Chondrocyte (in vitro differentiated cells): ENCODE measurements around the gene ARHGAP26. TPM values are rescaled to one million over a fixed set of nuclear protein-coding genes. Genes with fewer than 3 reads are reported as not detected.

Source experiments
- DNase-seq: peaks from one replicate; pipeline ENCODE4 v3.0.0; 2021; ENCODE audit warnings: mixed read lengths, low spot score
- H3K27ac Mint-ChIP-seq: one replicate; pipeline ENCODE4 v1.8.0; 2021; ENCODE audit warnings: mild to moderate bottlenecking, moderate library complexity, mixed read lengths; ENCODE audit not compliant: unreplicated experiment
- H3K27me3 Mint-ChIP-seq: 2 replicates; pipeline ENCODE4 v1.8.0; 2021; ENCODE audit warnings: low read depth, mixed read lengths
- H3K36me3 Mint-ChIP-seq: 2 replicates; pipeline ENCODE4 v1.8.0; 2021; ENCODE audit warnings: low read depth, mixed read lengths
- H3K4me1 Mint-ChIP-seq: 2 replicates; pipeline ENCODE4 v1.8.0; 2021; ENCODE audit warnings: low read depth, mild to moderate bottlenecking, mixed read lengths
- H3K4me3 Mint-ChIP-seq: one replicate; pipeline ENCODE4 v1.8.0; 2021; ENCODE audit warnings: mild to moderate bottlenecking, moderate library complexity, mixed read lengths; ENCODE audit not compliant: unreplicated experiment
- H3K9me3 Mint-ChIP-seq: 2 replicates; pipeline ENCODE4 v1.8.0; 2021; ENCODE audit warnings: low read depth, mixed read lengths
- total RNA-seq: library from RNA; stranded (reverse); gene quantifications from 3 replicates; pipeline ENCODE4 v1.2.1, GENCODE V29; 2021
- TF ChIP-seq, protein P1 (sequence below): fragments of 200-600 bp; sonication (generic); IDR thresholded peaks from 2 replicates; pipeline ENCODE4 v1.5.0; 2021; ENCODE audit warnings: antibody characterized with exemption, mild to moderate bottlenecking, moderate library complexity

ARHGAP26 gene
- total RNA-seq, 1 donor from 2014 or later = 16.4 TPM

DNA sequence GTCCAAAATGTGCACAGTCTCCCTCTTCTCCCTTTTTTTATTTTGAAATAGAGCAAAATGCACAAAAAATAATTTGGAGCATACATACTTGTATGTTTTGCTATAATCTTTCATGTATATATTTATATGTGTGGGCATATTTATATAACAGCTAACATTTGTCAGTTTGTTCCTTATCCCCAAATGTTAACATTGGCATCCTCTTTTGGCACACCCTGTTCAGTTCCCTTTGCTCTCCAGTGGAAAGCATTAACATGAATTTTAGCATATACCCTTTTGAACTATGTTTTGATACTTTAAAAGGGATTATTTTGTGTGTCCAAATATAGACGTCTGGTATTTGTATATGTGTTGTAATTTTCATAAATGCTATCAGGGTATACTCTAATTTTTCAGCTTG is 306.2 kb downstream of the ARHGAP26 start:
- peaks cover 17% of the 10 kb centered on the region for H3K4me1 Mint-ChIP-seq
- peaks cover 5% of the 10 kb centered on the region for H3K9me3 Mint-ChIP-seq
- H3K27me3 Mint-ChIP-seq = no peaks in the 10 kb centered on the region
- TF ChIP-seq, protein P1, sequence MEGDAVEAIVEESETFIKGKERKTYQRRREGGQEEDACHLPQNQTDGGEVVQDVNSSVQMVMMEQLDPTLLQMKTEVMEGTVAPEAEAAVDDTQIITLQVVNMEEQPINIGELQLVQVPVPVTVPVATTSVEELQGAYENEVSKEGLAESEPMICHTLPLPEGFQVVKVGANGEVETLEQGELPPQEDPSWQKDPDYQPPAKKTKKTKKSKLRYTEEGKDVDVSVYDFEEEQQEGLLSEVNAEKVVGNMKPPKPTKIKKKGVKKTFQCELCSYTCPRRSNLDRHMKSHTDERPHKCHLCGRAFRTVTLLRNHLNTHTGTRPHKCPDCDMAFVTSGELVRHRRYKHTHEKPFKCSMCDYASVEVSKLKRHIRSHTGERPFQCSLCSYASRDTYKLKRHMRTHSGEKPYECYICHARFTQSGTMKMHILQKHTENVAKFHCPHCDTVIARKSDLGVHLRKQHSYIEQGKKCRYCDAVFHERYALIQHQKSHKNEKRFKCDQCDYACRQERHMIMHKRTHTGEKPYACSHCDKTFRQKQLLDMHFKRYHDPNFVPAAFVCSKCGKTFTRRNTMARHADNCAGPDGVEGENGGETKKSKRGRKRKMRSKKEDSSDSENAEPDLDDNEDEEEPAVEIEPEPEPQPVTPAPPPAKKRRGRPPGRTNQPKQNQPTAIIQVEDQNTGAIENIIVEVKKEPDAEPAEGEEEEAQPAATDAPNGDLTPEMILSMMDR = no peak
- DNase-seq = no peak
- no peak overlapping the region for H3K27ac Mint-ChIP-seq
- H3K36me3 Mint-ChIP-seq = peaks cover 5% of the 10 kb centered on the region
- no peak overlapping the region for H3K4me3 Mint-ChIP-seq

DNA sequence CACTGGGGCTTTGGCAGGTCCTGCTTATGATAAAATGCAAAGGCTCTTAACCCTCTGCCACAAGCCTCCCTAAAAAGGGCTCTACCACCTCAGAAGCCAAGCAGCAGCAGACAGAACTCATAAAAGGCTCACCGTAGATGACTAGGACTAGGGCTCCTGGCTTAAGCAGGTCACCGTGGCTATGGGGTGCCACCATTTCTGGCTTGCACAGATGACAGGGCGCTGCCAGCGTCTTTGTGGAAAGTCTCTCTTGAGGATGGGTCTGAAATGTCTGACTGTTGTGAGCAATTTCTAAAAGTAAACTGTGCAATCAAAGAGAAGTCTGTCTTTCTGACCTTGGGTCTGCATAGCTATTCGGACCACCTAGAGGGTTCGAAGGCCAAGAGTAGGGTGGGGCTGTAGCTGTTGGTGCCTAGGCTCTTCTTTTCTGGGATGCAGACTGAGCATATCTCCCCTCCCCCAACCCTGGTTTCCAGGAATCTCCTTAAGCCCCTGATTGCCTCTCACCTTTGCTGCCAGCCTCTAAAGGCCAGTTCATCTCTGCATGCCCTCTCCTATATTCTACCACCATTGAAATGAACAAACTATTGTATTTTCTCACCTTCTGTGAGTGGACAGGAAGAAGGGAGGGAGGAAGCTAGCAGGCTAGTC is 307.4 kb downstream of the ARHGAP26 start:
- no peak for DNase-seq
- Mint-ChIP-seq H3K36me3 (peaks cover under 1% of the 10 kb centered on the region), H3K4me3 (no peak overlapping the region), H3K9me3 (no peaks in the 10 kb centered on the region), H3K27ac (no peak overlapping the region), H3K4me1 (peaks cover 20% of the 10 kb centered on the region), H3K27me3 (no peaks in the 10 kb centered on the region)
- TF ChIP-seq, protein P1 = no peak

DNA sequence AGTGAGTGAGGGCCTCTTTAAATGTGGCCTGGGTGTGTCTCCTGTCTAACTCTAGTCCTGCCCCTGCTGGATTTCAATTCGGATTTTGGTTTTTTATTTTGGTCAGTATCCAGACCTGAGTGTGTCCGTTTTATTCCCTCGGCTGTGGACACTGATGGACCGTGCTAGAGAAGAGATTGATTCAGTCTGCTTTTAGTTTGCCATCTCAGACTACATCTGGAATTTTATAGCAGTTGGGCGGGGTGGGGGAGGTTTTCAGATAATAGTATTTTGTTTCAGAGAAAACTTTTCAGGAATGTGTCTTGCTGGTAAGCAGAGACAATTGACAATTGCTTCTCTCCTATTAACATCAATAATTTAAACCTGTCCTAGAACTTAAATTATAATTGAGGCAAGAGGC is 308.1 kb downstream of the ARHGAP26 start:
- H3K27ac Mint-ChIP-seq = no peak overlapping the region
- H3K36me3 Mint-ChIP-seq = no peaks in the 10 kb centered on the region

DNA sequence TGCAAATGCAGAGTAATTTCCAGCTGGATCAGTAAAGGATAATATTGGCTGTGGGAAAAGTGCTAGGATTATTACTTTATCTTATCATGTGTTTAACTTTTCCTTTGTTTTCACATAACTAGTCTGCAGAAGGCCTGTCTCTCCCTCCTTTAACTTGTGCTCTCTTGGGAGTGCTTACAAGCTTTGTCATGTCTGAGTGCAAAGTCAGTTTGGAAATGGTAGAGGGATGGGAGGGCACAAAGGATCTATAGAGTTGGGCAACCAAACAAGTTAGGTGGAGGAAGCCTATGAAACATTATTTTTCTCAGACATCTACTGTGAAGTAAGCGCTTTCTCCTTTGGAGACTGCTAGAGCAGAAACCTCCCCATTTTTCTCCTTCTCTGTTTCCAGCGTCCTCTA is 308.8 kb downstream of the ARHGAP26 start:
- H3K4me1 Mint-ChIP-seq = peaks cover 20% of the 10 kb centered on the region
- H3K4me3 Mint-ChIP-seq = no peak overlapping the region
- H3K27me3 Mint-ChIP-seq = no peaks in the 10 kb centered on the region
- no peak overlapping the region for H3K27ac Mint-ChIP-seq
- TF ChIP-seq, protein P1 = no peak
- H3K36me3 Mint-ChIP-seq = no peaks in the 10 kb centered on the region
- no peaks in the 10 kb centered on the region for H3K9me3 Mint-ChIP-seq
- DNase-seq = no peak

More for the DNA sequence above, 308.1 kb downstream of the ARHGAP26 start:
- TF ChIP-seq, protein P1 = no peak
- H3K4me3 Mint-ChIP-seq = no peak overlapping the region
- no peak for DNase-seq
- H3K4me1 Mint-ChIP-seq = peaks cover 20% of the 10 kb centered on the region
- no peaks in the 10 kb centered on the region for H3K27me3 Mint-ChIP-seq
- no peaks in the 10 kb centered on the region for H3K9me3 Mint-ChIP-seq

DNA sequence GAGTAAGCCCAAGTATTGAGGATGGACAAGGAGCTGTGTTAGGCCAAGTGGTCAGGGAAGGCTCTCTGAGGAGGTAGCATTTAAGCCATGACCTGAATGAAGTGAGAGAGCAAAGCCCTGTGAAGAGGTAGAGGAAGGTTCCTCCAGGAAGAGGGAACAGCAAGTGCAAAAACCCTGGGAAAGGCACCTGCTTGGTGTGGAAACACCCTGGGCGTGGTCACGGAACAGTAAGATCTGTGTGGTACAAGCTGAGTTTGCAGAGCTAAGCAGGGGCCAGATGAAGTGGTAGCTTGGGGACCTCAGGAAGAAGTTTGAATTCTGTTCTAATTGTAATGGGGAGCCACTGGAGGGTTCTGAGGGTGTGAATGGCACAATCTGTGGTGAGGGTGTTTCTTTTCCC is 310.2 kb downstream of the ARHGAP26 start:
- H3K36me3 Mint-ChIP-seq = no peaks in the 10 kb centered on the region
- no peak overlapping the region for H3K27ac Mint-ChIP-seq

More for the DNA sequence above, 310.2 kb downstream of the ARHGAP26 start:
- Mint-ChIP-seq H3K4me3 (no peak overlapping the region), H3K9me3 (no peaks in the 10 kb centered on the region), H3K4me1 (peaks cover 22% of the 10 kb centered on the region), H3K27me3 (no peaks in the 10 kb centered on the region)
- TF ChIP-seq, protein P1 = no peak
- no peak for DNase-seq
